Glutamatergic neuron (in vitro differentiated cells): ENCODE results near the gene AHCYL1. TPM values are rescaled to one million over a fixed set of nuclear protein-coding genes. Genes with fewer than 3 reads are reported as not detected.
A peak's percentile ranks its signal among the peaks of the same experiment; 100 is the strongest.

ENCODE experiments used
- DNase-seq: peaks from one replicate; pipeline ENCODE4 v3.0.0; 2022
- H3K27ac Mint-ChIP-seq: one replicate; pipeline ENCODE4 v1.8.0; 2020; ENCODE audit warnings: mild to moderate bottlenecking, mixed read lengths, inconsistent platforms; ENCODE audit not compliant: unreplicated experiment
- H3K27me3 Mint-ChIP-seq: one replicate; pipeline ENCODE4 v1.8.0; 2020; ENCODE audit warnings: mild to moderate bottlenecking, moderate library complexity, mixed read lengths, inconsistent platforms; ENCODE audit not compliant: unreplicated experiment
- H3K36me3 Mint-ChIP-seq: one replicate; pipeline ENCODE4 v1.8.0; 2020; ENCODE audit warnings: mild to moderate bottlenecking, mixed read lengths, inconsistent platforms; ENCODE audit not compliant: unreplicated experiment
- H3K4me1 Mint-ChIP-seq: one replicate; pipeline ENCODE4 v1.8.0; 2020; ENCODE audit warnings: mild to moderate bottlenecking, low read depth, mixed read lengths, inconsistent platforms; ENCODE audit not compliant: unreplicated experiment
- H3K4me3 Mint-ChIP-seq: one replicate; pipeline ENCODE4 v1.8.0; 2020; ENCODE audit warnings: mild to moderate bottlenecking, mixed read lengths, inconsistent platforms; ENCODE audit not compliant: unreplicated experiment
- H3K9me3 Mint-ChIP-seq: one replicate; pipeline ENCODE4 v1.8.0; 2020; ENCODE audit warnings: mild to moderate bottlenecking, moderate library complexity, mixed read lengths, inconsistent platforms; ENCODE audit not compliant: unreplicated experiment
- total RNA-seq: library from RNA; stranded (reverse); fragmentation: NEBNext Ultra II Directional; extraction: Animal tissue kit (Norgen Biotek cat#: 25700); gene quantifications from one replicate; pipeline ENCODE4 v1.2.1, GENCODE V29; 2021; ENCODE audit not compliant: unreplicated experiment
- TF ChIP-seq, protein P1 (sequence below): fragments of 200-600 bp; sonication (generic); IDR thresholded peaks from one replicate; pipeline ENCODE4 v1.5.0; 2021; ENCODE audit not compliant: partially characterized antibody, unreplicated experiment

Gene AHCYL1
- total RNA-seq, 1 donor from 2014 or later, result 73.8 TPM

DNA sequence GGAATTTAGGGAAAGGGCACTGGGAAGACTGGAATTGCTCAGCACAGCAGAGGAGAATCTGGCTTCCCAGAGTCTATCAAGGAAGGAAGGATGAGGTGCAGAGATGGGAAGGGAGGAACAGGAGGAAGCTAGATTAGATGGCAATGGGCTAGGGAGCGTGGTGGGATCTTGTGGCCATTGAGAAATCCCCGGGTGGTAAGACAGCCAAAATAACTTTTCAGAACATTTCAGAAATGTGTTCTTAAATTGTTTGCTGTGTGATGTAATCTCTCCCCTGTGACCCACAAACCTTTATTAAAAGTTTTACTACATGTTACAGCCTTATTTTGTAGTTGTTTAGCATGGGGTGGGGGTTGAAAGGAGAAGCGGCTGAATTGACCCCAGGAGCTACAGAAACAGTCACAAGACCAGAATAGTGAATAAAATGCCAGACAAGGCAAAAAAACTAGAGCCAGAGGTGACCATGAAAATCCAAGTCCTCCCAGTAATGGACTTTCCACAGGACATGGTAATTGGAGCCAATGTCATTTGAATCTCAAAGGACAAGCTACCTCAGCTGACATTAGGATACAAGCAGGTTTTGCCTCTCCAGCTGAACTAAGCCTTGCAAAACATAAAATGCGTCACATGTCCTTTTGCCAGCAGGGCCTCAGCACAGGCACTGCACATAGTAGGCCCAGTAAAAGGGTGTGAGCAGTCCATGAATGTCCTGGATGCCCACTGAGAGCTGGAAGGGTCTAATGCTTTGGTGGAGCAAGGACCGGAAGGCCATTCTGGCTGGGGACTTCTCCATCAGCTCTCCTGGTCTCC, 980 bp upstream of the AHCYL1 start:
- peaks cover 12% of the 10 kb centered on the region for H3K4me1 Mint-ChIP-seq
- no peaks in the 10 kb centered on the region for H3K36me3 Mint-ChIP-seq
- peak overlapping the region; percentile 20 for H3K4me3 Mint-ChIP-seq
- DNase-seq, result no peak
- peaks cover 8% of the 10 kb centered on the region for H3K27me3 Mint-ChIP-seq
- TF ChIP-seq, protein P1, sequence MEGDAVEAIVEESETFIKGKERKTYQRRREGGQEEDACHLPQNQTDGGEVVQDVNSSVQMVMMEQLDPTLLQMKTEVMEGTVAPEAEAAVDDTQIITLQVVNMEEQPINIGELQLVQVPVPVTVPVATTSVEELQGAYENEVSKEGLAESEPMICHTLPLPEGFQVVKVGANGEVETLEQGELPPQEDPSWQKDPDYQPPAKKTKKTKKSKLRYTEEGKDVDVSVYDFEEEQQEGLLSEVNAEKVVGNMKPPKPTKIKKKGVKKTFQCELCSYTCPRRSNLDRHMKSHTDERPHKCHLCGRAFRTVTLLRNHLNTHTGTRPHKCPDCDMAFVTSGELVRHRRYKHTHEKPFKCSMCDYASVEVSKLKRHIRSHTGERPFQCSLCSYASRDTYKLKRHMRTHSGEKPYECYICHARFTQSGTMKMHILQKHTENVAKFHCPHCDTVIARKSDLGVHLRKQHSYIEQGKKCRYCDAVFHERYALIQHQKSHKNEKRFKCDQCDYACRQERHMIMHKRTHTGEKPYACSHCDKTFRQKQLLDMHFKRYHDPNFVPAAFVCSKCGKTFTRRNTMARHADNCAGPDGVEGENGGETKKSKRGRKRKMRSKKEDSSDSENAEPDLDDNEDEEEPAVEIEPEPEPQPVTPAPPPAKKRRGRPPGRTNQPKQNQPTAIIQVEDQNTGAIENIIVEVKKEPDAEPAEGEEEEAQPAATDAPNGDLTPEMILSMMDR, result no peak
- peak overlapping the region; percentile 66 for H3K27ac Mint-ChIP-seq
- peaks cover 14% of the 10 kb centered on the region for H3K9me3 Mint-ChIP-seq

DNA sequence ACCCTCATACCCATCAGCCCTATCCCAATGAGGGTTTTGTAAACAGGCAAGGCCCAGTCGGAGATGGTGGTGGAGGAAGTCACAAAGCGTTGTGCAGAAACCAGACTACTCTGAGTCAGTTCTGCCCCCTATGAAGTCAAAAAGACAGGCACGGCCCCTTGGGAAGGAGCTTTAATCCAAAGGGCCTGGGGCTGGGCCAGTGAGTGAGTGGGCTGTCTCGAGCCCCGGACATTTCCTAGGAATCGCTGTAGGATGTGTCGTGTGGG, 442 bp upstream of the AHCYL1 start:
- H3K27ac Mint-ChIP-seq, result peak overlapping the region; percentile 66
- TF ChIP-seq, protein P1, result no peak
- peaks cover 14% of the 10 kb centered on the region for H3K9me3 Mint-ChIP-seq
- no peak for DNase-seq
- H3K36me3 Mint-ChIP-seq, result no peaks in the 10 kb centered on the region
- H3K4me3 Mint-ChIP-seq, result peak overlapping the region; percentile 99
- peaks cover 8% of the 10 kb centered on the region for H3K27me3 Mint-ChIP-seq
- peaks cover 12% of the 10 kb centered on the region for H3K4me1 Mint-ChIP-seq

DNA sequence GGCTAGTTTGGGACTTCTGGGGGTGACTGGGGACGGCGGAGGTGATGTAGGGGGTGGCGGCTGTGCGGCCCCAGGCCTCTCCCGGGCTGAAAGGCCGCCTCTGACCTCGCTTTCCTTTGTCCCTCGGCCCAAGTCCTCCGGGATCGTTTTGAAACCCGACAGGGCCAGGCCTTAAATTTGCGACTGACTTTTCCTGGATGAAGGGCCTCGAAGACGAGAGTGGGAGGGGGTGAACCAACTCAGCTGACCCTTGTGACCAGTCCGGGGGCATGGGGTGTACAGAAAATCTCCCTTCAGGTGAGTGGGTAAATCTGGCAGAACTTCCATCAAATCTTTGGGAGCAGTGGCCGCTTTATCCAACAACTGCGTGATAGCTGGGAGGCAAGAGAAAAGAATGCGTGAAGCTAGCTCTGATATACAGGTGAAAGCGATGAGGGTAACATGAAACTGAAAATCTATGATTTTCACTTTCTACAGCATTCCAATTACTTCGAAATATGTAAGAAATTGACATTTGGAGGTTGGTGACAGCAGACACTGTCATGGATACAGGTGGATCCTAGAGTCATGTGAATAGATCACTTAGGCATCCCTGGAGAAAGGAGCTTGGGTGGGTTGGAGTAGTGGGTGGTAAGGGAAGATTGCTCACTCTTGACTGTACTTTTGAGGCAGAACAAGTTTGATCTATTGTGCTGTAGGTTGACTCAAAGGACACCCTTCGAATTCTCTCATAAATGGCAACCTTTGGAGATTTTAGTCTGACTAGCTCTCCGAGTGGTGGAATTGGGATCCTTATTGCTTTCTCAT, 885 bp downstream of the AHCYL1 start:
- Mint-ChIP-seq H3K4me1 (peaks cover 12% of the 10 kb centered on the region), H3K27me3 (peaks cover 6% of the 10 kb centered on the region), H3K4me3 (peak overlapping the region; percentile 99), H3K27ac (peak overlapping the region; percentile 97), H3K9me3 (peaks cover 14% of the 10 kb centered on the region), H3K36me3 (no peaks in the 10 kb centered on the region)
- TF ChIP-seq, protein P1, result no peak
- no peak for DNase-seq

GRCh38 chr1:109986054-109986444, 1.5 kb downstream of the AHCYL1 start:
- Mint-ChIP-seq H3K27ac (peak overlapping the region; percentile 97), H3K36me3 (no peaks in the 10 kb centered on the region), H3K9me3 (peaks cover 14% of the 10 kb centered on the region), H3K4me1 (peaks cover 12% of the 10 kb centered on the region), H3K27me3 (peaks cover 6% of the 10 kb centered on the region), H3K4me3 (peak overlapping the region; percentile 99)
- no peak for DNase-seq
- TF ChIP-seq, protein P1, result no peak

DNA sequence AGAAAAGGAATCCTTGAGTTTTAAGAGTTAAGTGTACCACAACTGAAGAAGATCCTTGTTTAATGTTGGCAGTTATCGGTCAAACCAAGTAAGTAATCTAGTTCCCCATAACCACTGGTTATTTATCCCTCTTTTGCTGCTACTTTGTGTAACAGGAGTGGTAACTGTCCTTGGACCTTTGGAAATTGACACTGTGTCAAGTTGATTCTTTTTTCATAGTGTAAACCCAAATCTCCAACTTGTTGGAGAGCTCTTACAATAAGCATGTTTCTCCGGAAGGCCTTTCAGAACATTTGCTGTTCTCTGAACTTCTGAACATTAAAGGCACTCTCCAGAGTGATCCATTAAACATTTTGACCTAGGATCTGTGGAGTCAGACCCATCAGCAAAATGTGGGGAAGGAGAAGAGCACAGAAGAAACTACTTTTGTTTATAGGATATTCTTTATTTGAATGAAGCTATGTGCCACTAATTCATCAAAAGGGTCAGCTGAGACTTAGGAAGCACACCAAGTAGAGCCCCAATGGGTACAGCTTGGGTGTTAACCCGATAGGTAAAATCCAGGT, 3.9 kb downstream of the AHCYL1 start:
- H3K4me1 Mint-ChIP-seq, result peaks cover 15% of the 10 kb centered on the region
- no peak for DNase-seq
- peaks cover 6% of the 10 kb centered on the region for H3K27me3 Mint-ChIP-seq
- H3K27ac Mint-ChIP-seq, result no peak overlapping the region
- no peak overlapping the region for H3K4me3 Mint-ChIP-seq
- no peaks in the 10 kb centered on the region for H3K36me3 Mint-ChIP-seq
- TF ChIP-seq, protein P1, result no peak
- peaks cover 8% of the 10 kb centered on the region for H3K9me3 Mint-ChIP-seq
